GM13976 (cell line): ENCODE data around the gene MMS19.

Source experiments
- DNase-seq: peaks from one replicate; pipeline ENCODE4 v3.0.0; 2012; ENCODE audit warnings: low spot score
- in situ Hi-C: fragments of 300-500 bp; cut with MboI; formaldehyde crosslinking; loops from one replicate; pipeline ENCODE4 v1.12.0; 2022; ENCODE audit warnings: low sequenced_read_pairs, mixed read lengths, inconsistent platforms; ENCODE audit not compliant: unreplicated experiment
- TF ChIP-seq, protein P1 (sequence below): IDR thresholded peaks from 2 replicates; pipeline ENCODE4 v1.5.1; 2012; ENCODE audit warnings: borderline replicate concordance, mild to moderate bottlenecking; ENCODE audit not compliant: insufficient read depth; ENCODE audit errors: extremely low read depth, missing control alignments, control extremely low read depth

MMS19 gene

DNA sequence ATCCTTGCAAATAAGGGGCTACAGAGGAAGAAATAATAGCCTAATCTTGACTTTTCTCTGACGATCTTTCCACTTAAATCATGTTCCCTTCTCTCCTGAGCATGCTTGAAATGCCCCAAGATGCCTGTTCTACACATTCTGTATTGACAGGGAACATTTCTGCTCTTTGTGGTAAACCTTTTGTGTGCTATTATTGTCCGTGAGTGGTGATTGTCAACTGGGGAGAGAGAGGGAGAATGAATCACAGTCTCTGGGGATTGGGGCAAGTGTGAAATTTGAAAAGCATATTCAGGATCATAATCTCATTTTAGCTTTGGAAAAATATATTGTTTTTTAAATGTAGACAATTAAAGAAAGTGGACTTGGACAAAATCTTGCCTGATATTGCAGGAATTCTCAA is 21.1 kb upstream of the MMS19 start:
- in situ Hi-C loops = no loop called here
- no peak for DNase-seq
- TF ChIP-seq, protein P1, sequence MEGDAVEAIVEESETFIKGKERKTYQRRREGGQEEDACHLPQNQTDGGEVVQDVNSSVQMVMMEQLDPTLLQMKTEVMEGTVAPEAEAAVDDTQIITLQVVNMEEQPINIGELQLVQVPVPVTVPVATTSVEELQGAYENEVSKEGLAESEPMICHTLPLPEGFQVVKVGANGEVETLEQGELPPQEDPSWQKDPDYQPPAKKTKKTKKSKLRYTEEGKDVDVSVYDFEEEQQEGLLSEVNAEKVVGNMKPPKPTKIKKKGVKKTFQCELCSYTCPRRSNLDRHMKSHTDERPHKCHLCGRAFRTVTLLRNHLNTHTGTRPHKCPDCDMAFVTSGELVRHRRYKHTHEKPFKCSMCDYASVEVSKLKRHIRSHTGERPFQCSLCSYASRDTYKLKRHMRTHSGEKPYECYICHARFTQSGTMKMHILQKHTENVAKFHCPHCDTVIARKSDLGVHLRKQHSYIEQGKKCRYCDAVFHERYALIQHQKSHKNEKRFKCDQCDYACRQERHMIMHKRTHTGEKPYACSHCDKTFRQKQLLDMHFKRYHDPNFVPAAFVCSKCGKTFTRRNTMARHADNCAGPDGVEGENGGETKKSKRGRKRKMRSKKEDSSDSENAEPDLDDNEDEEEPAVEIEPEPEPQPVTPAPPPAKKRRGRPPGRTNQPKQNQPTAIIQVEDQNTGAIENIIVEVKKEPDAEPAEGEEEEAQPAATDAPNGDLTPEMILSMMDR = no peak

DNA sequence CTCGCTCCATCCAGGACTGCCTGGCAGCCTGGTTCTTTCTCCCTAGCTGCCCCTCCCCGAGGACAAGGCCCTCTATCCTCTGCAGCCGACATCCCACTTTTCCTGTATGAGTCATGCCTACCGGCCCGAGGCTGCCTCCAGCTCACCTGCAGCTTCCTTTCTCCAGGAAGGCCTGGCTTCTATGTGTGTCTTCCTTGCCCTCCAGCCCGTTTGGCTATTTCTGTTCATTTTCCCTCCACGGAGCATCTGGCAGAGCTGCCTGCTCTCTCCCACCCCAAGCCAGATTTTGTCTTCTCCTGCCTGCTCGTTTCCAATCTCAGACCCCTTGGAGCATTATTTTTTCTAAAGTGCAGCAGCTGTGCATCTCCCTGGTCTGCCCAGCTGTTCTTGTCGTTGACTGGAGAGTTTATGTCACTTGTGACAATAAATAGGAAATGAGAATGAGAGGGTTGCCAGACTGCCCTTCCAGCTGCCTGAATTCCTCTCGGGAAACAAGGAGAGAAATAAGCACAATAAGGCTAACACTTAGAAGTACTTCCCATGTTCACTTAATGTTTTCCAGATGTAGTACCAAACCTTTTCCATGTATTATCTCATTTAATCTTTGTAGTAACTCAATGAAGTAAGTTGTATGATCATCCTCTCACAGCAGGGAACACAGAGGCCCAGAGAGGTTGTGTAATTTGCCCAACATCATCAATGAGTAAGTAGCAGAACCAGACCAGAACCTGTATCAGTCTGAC is 20.2 kb upstream of the MMS19 start:
- in situ Hi-C loops = no loop called here
- DNase-seq = no peak
- TF ChIP-seq, protein P1 = no peak

DNA sequence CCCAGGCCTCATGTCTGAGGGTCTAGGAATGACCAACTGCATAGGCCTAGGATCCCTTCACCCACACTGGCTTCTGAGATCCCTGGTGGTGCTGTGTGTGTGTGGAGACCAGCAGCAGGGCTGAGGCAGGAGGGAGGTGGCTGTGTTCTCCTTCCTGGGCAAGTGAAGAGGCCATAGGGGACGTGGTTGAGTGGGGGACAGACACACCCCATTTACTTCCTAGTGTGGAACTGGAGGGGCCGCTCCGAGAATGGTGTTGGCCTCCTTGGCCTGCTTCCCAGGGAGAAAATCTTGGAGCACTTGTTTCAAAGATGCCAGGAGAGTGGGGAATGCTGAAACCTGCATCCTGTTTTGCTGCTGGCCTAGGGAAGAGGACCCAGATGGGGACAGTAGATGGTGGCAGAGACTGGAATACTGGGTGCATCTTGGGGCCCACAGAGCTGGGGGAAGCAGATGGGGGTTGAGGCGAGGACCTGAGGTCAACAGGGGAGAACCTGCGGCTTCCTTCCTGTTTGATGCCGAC is 19.6 kb upstream of the MMS19 start:
- TF ChIP-seq, protein P1 = no peak
- in situ Hi-C loops = no loop called here
- DNase-seq = no peak

DNA sequence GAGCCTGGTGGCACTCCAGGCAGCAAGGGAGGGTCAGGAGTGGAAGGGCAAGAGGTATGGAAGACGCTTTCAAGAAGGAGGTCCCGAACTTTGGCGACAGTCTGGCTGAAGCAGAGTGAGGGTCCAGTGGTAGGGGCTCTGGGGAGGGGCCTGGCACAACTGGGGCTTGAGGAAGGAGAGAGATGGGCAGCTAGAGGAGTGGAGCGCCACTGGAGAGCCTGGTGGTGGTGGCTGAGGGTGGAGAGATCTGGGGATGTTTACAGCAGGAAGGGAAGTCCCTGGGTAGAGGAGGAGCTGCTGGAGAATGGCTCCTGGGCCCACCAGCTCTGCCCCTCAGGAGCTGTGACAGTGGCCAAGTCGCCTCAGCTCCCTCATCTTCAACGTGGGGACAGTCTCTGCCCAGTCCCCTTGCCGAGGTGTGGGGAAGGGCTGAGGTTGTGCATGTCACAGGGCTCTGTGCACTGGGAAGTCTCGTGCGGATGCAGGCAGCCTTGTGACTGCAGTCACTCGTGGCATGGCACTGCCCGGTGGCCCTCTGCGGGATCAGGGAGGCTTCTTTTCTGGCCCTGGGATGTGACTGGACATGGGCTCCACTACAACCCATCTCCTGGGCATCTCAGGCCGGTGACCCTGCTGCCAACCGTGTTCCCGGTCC is 19.0 kb upstream of the MMS19 start:
- no peak for DNase-seq
- in situ Hi-C loops = no loop called here
- TF ChIP-seq, protein P1 = no peak

DNA sequence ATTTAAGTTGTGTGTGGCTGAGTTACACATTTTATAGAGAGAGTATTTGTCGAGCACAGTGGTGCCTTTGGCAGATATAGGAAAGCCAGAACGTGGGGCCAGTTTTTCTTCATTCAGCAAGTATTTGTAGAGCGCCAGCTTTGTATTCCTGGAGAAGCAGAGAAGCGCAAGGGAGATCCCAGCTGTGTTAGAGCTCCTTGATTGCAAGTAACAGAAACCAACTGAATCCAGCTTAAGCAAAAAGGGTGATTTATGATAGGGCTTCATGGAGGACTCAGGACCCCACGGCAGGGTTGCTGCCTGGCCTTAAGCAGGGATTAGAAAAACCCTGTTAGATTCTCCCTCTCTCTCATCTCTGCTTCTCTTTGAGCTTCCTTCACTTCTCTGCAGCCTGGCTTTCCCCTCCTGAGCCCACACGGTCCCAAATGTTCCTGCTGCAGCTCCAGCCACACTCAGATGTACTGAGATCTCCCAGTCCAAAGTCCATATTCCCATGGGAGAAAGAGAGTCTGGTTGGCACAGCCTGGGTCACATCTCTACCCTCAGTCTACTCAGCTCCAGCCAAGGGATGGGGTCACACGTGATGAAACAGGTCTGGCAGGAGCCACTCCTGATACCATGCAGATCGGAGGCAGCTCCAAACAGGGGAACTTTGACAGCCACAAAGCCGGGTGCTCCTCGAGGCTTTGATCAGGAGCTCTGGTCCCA is 17.2 kb upstream of the MMS19 start:
- DNase-seq = no peak
- in situ Hi-C loops = no loop called here
- TF ChIP-seq, protein P1 = no peak

DNA sequence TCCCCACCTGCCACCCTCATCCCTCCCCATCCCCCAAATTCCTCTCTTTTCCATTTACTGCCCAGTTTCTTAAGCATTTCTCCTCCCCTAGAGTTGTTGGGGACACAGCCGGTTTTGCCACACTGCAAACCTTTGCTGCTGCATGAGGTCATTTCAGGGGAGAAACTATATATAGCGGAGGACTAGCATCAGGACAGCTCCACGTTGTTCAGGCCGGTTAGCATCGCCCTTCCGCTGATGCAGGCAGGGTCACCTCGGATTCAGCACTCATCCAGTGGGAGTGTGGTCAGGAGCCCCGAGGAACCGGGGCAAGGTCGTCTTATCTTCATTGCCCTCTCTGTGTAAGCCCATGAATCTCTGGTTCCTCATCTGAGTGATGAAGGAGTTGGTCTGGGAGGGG is 16.1 kb upstream of the MMS19 start:
- TF ChIP-seq, protein P1 = no peak
- in situ Hi-C loops = no loop called here
- no peak for DNase-seq
